NCI-H2227 (cell line): ENCODE data around the gene GH2.

Source experiments
- DNase-seq: peaks from one replicate; lab custom pipeline; 2025; ENCODE audit not compliant: unreplicated experiment; lab: John Stamatoyannopoulos, UW

The GH2 gene

GRCh38 chr17:63842540-63843386, 39.0 kb downstream of the GH2 start, which contains the start of gene SMARCD2:
TSS of gene SMARCD2 (minus strand) at chr17:63842685. CDS start at chr17:63842674, 11 bp downstream.
- DNase-seq = peak; percentile 100

GRCh38 chr17:63842173-63842539, 39.6 kb downstream of the GH2 start:
- DNase-seq = peak; percentile 78

GRCh38 chr17:63841350-63842172, 40.2 kb downstream of the GH2 start:
- peak; percentile 54 for DNase-seq

- DNase-seq = no peak
Observed at GRCh38 chr17:63840591-63841349, 41.0 kb downstream of the GH2 start.

GRCh38 chr17:63838631-63839171, 43.0 kb downstream of the GH2 start:
- DNase-seq = no peak

- no peak for DNase-seq
Observed at GRCh38 chr17:63837962-63838600, 43.7 kb downstream of the GH2 start.

GRCh38 chr17:63837480-63837879, 44.3 kb downstream of the GH2 start:
- DNase-seq = no peak

- no peak for DNase-seq
Observed at GRCh38 chr17:63836811-63837210, 44.9 kb downstream of the GH2 start.

- DNase-seq = no peak
Observed at GRCh38 chr17:63835167-63835720, 46.5 kb downstream of the GH2 start.

- DNase-seq = peak; percentile 82
Observed at GRCh38 chr17:63834431-63835166, 47.1 kb downstream of the GH2 start.

- DNase-seq = no peak
Observed at GRCh38 chr17:63833741-63834373, 47.9 kb downstream of the GH2 start.

- DNase-seq = no peak
Observed at GRCh38 chr17:63833026-63833740, 48.6 kb downstream of the GH2 start.

GRCh38 chr17:63832455-63832854, 49.3 kb downstream of the GH2 start:
- no peak for DNase-seq

- no peak for DNase-seq
Observed at GRCh38 chr17:63832014-63832413, 49.7 kb downstream of the GH2 start.

GRCh38 chr17:63831505-63831904, 50.2 kb downstream of the GH2 start:
- no peak for DNase-seq

GRCh38 chr17:63830904-63831491, 50.7 kb downstream of the GH2 start:
- no peak for DNase-seq

GRCh38 chr17:63830278-63830677, 51.5 kb downstream of the GH2 start:
- no peak for DNase-seq
